Measurements from ENCODE around the gene CFAP73.

- no peak for TF ChIP-seq CTCF (IDR thresholded peaks at IDR 0.05 in 8 of 11, conservative IDR thresholded peaks at IDR 0.05 in 3 of 11)
- TF ChIP-seq POLR2AphosphoS5 (IDR thresholded peaks at IDR 0.05): no peak
- TF ChIP-seq POLR2A (IDR thresholded peaks at IDR 0.05): no peak
Observed at GRCh38 chr12:113194971-113195391, 45.5 kb downstream of the CFAP73 start.
